ENCODE data around the gene DOK3.

The DOK3 gene

DNA sequence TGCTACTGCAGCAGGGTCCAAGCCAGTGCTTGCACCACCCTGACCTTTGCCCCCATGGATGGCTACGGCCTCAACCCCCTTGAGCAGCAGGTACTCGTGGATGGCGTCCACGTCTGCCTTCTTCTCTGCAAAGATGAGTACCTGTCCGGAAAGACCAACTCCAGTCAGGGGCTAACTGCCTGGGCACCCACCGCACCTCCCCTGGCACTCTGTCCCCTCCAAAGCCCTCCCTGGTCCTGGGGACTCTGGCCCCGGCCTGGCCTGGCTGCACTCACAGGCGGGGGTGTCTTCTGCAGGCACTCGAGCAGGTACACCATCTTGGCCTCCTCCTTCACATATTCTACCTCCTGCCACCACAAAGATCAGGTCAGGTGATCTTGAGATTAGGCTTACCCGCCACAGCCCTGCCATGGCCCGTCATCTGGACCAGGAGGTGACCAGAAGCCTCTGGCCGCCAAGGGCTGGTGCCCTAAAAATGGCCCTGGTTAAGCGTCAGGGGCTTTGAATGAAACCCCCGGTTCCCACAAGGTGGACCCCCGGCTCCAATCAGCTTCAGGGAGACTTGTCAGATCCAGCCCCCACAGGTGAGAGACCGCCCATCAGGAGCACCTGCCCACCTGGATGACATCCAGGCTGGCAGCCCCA, 3.2 kb upstream of the DOK3 start:
- no peak overlapping the region for H3K27ac ChIP-seq (replicated peaks)
- no peaks in the 10 kb centered on the region for H3K27me3 ChIP-seq (ENCODE audit: insufficient read depth, poor library complexity, severe bottlenecking)

DNA sequence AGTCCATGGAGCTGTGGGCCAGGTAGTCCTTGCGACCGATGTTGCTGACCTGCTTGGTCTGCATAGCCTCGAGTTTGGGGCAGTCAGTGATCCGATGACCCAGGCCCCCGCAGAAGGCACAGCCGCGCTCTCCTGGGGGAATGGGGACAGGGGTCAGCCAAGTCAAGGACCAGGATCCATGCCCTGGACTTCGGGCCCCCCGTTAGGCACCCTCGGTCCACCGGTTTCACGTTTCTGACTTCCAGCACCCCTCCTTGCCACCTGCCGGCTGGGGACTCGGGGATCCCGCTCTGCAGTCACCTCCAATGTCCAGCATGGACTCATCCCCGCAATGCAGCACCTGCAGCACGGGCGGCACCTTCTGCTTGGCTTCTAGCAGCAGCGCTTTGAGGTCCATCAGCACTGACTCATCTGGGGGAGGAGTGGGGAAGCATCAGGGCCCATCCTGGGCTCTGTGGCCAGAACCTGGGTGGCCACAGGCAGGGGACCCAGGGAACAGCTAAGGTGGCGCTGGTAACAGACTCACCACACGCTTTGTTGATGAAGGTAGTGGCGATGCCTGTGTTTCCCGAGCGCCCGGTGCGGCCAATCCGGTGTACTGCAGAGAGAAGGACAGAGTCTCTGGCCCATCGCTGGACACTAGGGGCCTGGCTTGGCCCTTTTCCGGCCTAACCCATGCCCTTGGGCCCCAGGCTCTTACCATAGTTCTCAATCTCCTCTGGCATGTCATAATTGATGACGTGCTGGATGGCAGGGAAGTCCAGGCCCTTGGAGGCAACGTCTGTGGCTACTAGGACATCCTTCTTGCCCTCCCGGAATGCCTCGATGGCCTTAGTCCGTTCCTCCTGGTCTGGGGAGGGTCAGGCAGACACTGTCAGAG, 2.4 kb upstream of the DOK3 start:
- H3K4me3 ChIP-seq (replicated peaks; ENCODE audit: insufficient read depth, low read length): no peak overlapping the region
- peak overlapping the region; percentile 96 for H3K27ac ChIP-seq (replicated peaks)
- no peaks in the 10 kb centered on the region for H3K27me3 ChIP-seq (ENCODE audit: insufficient read depth, poor library complexity, severe bottlenecking)
- no peak for DNase-seq (ENCODE audit: low read depth in 1 of 2, low spot score in 1 of 2)
- TF ChIP-seq POLR2AphosphoS5 (IDR thresholded peaks at IDR 0.05; ENCODE audit: low read depth) (no peak), GABPA (IDR thresholded peaks at IDR 0.05; ENCODE audit: low read depth) (no peak), SPI1 (IDR thresholded peaks at IDR 0.05; ENCODE audit: borderline replicate concordance, low read depth) (no peak)
- TF ChIP-seq, protein P1, sequence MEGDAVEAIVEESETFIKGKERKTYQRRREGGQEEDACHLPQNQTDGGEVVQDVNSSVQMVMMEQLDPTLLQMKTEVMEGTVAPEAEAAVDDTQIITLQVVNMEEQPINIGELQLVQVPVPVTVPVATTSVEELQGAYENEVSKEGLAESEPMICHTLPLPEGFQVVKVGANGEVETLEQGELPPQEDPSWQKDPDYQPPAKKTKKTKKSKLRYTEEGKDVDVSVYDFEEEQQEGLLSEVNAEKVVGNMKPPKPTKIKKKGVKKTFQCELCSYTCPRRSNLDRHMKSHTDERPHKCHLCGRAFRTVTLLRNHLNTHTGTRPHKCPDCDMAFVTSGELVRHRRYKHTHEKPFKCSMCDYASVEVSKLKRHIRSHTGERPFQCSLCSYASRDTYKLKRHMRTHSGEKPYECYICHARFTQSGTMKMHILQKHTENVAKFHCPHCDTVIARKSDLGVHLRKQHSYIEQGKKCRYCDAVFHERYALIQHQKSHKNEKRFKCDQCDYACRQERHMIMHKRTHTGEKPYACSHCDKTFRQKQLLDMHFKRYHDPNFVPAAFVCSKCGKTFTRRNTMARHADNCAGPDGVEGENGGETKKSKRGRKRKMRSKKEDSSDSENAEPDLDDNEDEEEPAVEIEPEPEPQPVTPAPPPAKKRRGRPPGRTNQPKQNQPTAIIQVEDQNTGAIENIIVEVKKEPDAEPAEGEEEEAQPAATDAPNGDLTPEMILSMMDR (IDR thresholded peaks at IDR 0.05; ENCODE audit: insufficient read depth, low read length): no peak
- TF ChIP-seq, protein P2, sequence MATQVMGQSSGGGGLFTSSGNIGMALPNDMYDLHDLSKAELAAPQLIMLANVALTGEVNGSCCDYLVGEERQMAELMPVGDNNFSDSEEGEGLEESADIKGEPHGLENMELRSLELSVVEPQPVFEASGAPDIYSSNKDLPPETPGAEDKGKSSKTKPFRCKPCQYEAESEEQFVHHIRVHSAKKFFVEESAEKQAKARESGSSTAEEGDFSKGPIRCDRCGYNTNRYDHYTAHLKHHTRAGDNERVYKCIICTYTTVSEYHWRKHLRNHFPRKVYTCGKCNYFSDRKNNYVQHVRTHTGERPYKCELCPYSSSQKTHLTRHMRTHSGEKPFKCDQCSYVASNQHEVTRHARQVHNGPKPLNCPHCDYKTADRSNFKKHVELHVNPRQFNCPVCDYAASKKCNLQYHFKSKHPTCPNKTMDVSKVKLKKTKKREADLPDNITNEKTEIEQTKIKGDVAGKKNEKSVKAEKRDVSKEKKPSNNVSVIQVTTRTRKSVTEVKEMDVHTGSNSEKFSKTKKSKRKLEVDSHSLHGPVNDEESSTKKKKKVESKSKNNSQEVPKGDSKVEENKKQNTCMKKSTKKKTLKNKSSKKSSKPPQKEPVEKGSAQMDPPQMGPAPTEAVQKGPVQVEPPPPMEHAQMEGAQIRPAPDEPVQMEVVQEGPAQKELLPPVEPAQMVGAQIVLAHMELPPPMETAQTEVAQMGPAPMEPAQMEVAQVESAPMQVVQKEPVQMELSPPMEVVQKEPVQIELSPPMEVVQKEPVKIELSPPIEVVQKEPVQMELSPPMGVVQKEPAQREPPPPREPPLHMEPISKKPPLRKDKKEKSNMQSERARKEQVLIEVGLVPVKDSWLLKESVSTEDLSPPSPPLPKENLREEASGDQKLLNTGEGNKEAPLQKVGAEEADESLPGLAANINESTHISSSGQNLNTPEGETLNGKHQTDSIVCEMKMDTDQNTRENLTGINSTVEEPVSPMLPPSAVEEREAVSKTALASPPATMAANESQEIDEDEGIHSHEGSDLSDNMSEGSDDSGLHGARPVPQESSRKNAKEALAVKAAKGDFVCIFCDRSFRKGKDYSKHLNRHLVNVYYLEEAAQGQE (IDR thresholded peaks at IDR 0.05; ENCODE audit: insufficient replicate concordance, low read depth): no peak

More for the DNA sequence above, 3.2 kb upstream of the DOK3 start:
- TF ChIP-seq POLR2AphosphoS5 (IDR thresholded peaks at IDR 0.05; ENCODE audit: low read depth): no peak
- TF ChIP-seq, protein P2 (IDR thresholded peaks at IDR 0.05; ENCODE audit: insufficient replicate concordance, low read depth): no peak
- TF ChIP-seq, protein P1 (IDR thresholded peaks at IDR 0.05; ENCODE audit: insufficient read depth, low read length): no peak
- TF ChIP-seq SPI1 (IDR thresholded peaks at IDR 0.05; ENCODE audit: borderline replicate concordance, low read depth): no peak
- TF ChIP-seq GABPA (IDR thresholded peaks at IDR 0.05; ENCODE audit: low read depth): no peak
- no peak for DNase-seq (ENCODE audit: low read depth in 1 of 2, low spot score in 1 of 2)
- H3K4me3 ChIP-seq (replicated peaks; ENCODE audit: insufficient read depth, low read length): no peak overlapping the region

DNA sequence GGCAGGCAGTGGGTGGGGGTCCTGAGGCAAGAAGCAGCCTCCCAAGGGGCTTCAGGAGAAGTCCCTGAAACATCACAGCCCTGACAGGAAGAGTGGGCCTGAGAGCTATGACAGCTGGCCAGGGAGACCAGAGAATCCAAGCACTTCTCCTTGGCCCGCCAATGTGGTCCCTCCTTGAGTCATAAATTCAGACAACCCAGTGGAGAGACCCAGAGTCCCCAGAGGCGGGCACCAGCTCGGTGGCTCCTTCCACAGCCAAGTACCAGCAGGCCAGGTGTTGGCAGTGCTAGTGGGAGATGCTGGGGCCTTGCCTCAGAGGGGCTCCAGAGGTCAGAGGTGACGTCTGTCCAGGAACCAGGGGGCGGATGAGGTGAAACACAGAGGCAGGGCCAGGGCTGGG, 1.6 kb upstream of the DOK3 start:
- peak overlapping the region; percentile 96 for H3K27ac ChIP-seq (replicated peaks)
- TF ChIP-seq, protein P1 (IDR thresholded peaks at IDR 0.05; ENCODE audit: insufficient read depth, low read length): no peak
- TF ChIP-seq POLR2AphosphoS5 (IDR thresholded peaks at IDR 0.05; ENCODE audit: low read depth): no peak
- TF ChIP-seq, protein P2 (IDR thresholded peaks at IDR 0.05; ENCODE audit: insufficient replicate concordance, low read depth): no peak
- no peak for TF ChIP-seq GABPA (IDR thresholded peaks at IDR 0.05; ENCODE audit: low read depth)
- no peak for TF ChIP-seq SPI1 (IDR thresholded peaks at IDR 0.05; ENCODE audit: borderline replicate concordance, low read depth)
- no peaks in the 10 kb centered on the region for H3K27me3 ChIP-seq (ENCODE audit: insufficient read depth, poor library complexity, severe bottlenecking)
- DNase-seq (ENCODE audit: low read depth in 1 of 2, low spot score in 1 of 2): no peak
- H3K4me3 ChIP-seq (replicated peaks; ENCODE audit: insufficient read depth, low read length): no peak overlapping the region
